Airway epithelial cell (primary cell): ENCODE data around the gene ACE2. TPM values are rescaled to one million over a fixed set of nuclear protein-coding genes. Genes with fewer than 3 reads are reported as not detected.

Experiments used
- total RNA-seq: library from RNA; depleted of rRNA; stranded (reverse); fragments of >200 nt; gene quantifications from 2 replicates; pipeline ENCODE4 v1.2.3, GENCODE V29; 2015

The ACE2 gene
- total RNA-seq, result 1.6 and 1.9 TPM in 2 replicates

GRCh38 chrX:15600745-15601144 lies at the start of gene ACE2:
Gene ACE2, minus strand, starts transcription at chrX:15600960. Its CDS starts 49 bp downstream, at chrX:15600911.

Other genes with a start within 250 kb of the ACE2 start
- gene VEGFD, start 216.5 kb downstream of the ACE2 start, total RNA-seq, result 0.07 TPM in 1 of 2 replicates, not detected in the other
- gene PIR, start 107.6 kb downstream of the ACE2 start, total RNA-seq, result 32.9 and 53.9 TPM in 2 replicates
- 0.07 TPM in 1 of 2 replicates, not detected in the other for gene BMX, start 100.2 kb downstream of the ACE2 start, total RNA-seq
- 0.46 and 0.85 TPM in 2 replicates for gene CLTRN, start 63.8 kb upstream of the ACE2 start, total RNA-seq
- gene CA5B, start 137.3 kb upstream of the ACE2 start, total RNA-seq, result 1.3 and 2.7 TPM in 2 replicates
- gene ZRSR2, start 189.5 kb upstream of the ACE2 start, total RNA-seq, result 5.2 and 6.1 TPM in 2 replicates